ENCODE measurements around the gene ESPNL.

Gene ESPNL

GRCh38 chr2:238100821-238101771 is 956 bp downstream of the ESPNL start:
- no peak overlapping the region for H3K4me3 ChIP-seq (ENCODE audit: insufficient read length, low read depth)
- H3K9me3 ChIP-seq (ENCODE audit: insufficient read depth, low read length) = no peaks in the 10 kb centered on the region; the same call in 1 of the 2 replicates
- H3K4me1 ChIP-seq (ENCODE audit: insufficient read depth, insufficient read length) = peaks cover 18% of the 10 kb centered on the region
- DNase-seq (ENCODE audit: low read depth, low spot score) = no peak
- no peak for TF ChIP-seq ZNF274 (IDR thresholded peaks at IDR 0.05; ENCODE audit: low read depth, low read length)
- TF ChIP-seq YY1 (IDR thresholded peaks at IDR 0.05; ENCODE audit: insufficient read depth, insufficient read length) = no peak
- no peak for TF ChIP-seq SUZ12 (IDR thresholded peaks at IDR 0.05; ENCODE audit: extremely low read depth, insufficient read depth, insufficient read length)
- peaks cover 18% of the 10 kb centered on the region for H3K36me3 ChIP-seq (ENCODE audit: insufficient read depth, insufficient read length, low read length)
- H3K27me3 ChIP-seq (ENCODE audit: insufficient read depth, insufficient read length) = no peaks in the 10 kb centered on the region
- no peak overlapping the region for H3K9ac ChIP-seq (ENCODE audit: insufficient read length, low read depth)

GRCh38 chr2:238101891-238102841 is 2.0 kb downstream of the ESPNL start:
- H3K9me3 ChIP-seq (ENCODE audit: insufficient read depth, low read length) = no peaks in the 10 kb centered on the region; the same call in 1 of the 2 replicates
- peaks cover 21% of the 10 kb centered on the region for H3K4me1 ChIP-seq (ENCODE audit: insufficient read depth, insufficient read length)
- no peak overlapping the region for H3K4me3 ChIP-seq (ENCODE audit: insufficient read length, low read depth)
- DNase-seq (ENCODE audit: low read depth, low spot score) = no peak
- no peak overlapping the region for H3K9ac ChIP-seq (ENCODE audit: insufficient read length, low read depth)
- H3K36me3 ChIP-seq (ENCODE audit: insufficient read depth, insufficient read length, low read length) = peaks cover 13% of the 10 kb centered on the region
- no peaks in the 10 kb centered on the region for H3K27me3 ChIP-seq (ENCODE audit: insufficient read depth, insufficient read length)
- no peak for TF ChIP-seq ZNF274 (IDR thresholded peaks at IDR 0.05; ENCODE audit: low read depth, low read length)
- TF ChIP-seq SUZ12 (IDR thresholded peaks at IDR 0.05; ENCODE audit: extremely low read depth, insufficient read depth, insufficient read length) = no peak
- no peak for TF ChIP-seq YY1 (IDR thresholded peaks at IDR 0.05; ENCODE audit: insufficient read depth, insufficient read length)

- TF ChIP-seq ZNF274 (IDR thresholded peaks at IDR 0.05; ENCODE audit: low read depth, low read length) (no peak), YY1 (IDR thresholded peaks at IDR 0.05; ENCODE audit: insufficient read depth, insufficient read length) (no peak), SUZ12 (IDR thresholded peaks at IDR 0.05; ENCODE audit: extremely low read depth, insufficient read depth, insufficient read length) (no peak)
- DNase-seq (ENCODE audit: low read depth, low spot score) = no peak
- Histone ChIP-seq H3K36me3 (ENCODE audit: insufficient read depth, insufficient read length, low read length) (peaks cover 7% of the 10 kb centered on the region), H3K9me3 (ENCODE audit: insufficient read depth, low read length) (no peaks in the 10 kb centered on the region; the same call in 1 of the 2 replicates), H3K4me1 (ENCODE audit: insufficient read depth, insufficient read length) (peaks cover 23% of the 10 kb centered on the region), H3K27me3 (ENCODE audit: insufficient read depth, insufficient read length) (no peaks in the 10 kb centered on the region), H3K4me3 (ENCODE audit: insufficient read length, low read depth) (no peak overlapping the region), H3K9ac (ENCODE audit: insufficient read length, low read depth) (no peak overlapping the region)
Observed at GRCh38 chr2:238102865-238103264, 2.7 kb downstream of the ESPNL start.

GRCh38 chr2:238103465-238104225 is 3.5 kb downstream of the ESPNL start:
- H3K27me3 ChIP-seq (ENCODE audit: insufficient read depth, insufficient read length) = no peaks in the 10 kb centered on the region
- H3K4me3 ChIP-seq (ENCODE audit: insufficient read length, low read depth) = no peak overlapping the region
- H3K36me3 ChIP-seq (ENCODE audit: insufficient read depth, insufficient read length, low read length) = no peaks in the 10 kb centered on the region
- DNase-seq (ENCODE audit: low read depth, low spot score) = no peak
- TF ChIP-seq SUZ12 (IDR thresholded peaks at IDR 0.05; ENCODE audit: extremely low read depth, insufficient read depth, insufficient read length) (no peak), YY1 (IDR thresholded peaks at IDR 0.05; ENCODE audit: insufficient read depth, insufficient read length) (no peak), ZNF274 (IDR thresholded peaks at IDR 0.05; ENCODE audit: low read depth, low read length) (no peak)
- peaks cover 25% of the 10 kb centered on the region for H3K4me1 ChIP-seq (ENCODE audit: insufficient read depth, insufficient read length)
- H3K9ac ChIP-seq (ENCODE audit: insufficient read length, low read depth) = no peak overlapping the region
- H3K9me3 ChIP-seq (ENCODE audit: insufficient read depth, low read length) = no peaks in the 10 kb centered on the region

GRCh38 chr2:238104226-238104690 is 4.1 kb downstream of the ESPNL start:
- Histone ChIP-seq H3K9me3 (ENCODE audit: insufficient read depth, low read length) (no peaks in the 10 kb centered on the region), H3K27me3 (ENCODE audit: insufficient read depth, insufficient read length) (no peaks in the 10 kb centered on the region), H3K36me3 (ENCODE audit: insufficient read depth, insufficient read length, low read length) (no peaks in the 10 kb centered on the region), H3K9ac (ENCODE audit: insufficient read length, low read depth) (no peak overlapping the region), H3K4me3 (ENCODE audit: insufficient read length, low read depth) (no peak overlapping the region), H3K4me1 (ENCODE audit: insufficient read depth, insufficient read length) (peaks cover 26% of the 10 kb centered on the region)
- TF ChIP-seq YY1 (IDR thresholded peaks at IDR 0.05; ENCODE audit: insufficient read depth, insufficient read length) (no peak), SUZ12 (IDR thresholded peaks at IDR 0.05; ENCODE audit: extremely low read depth, insufficient read depth, insufficient read length) (no peak), ZNF274 (IDR thresholded peaks at IDR 0.05; ENCODE audit: low read depth, low read length) (no peak)
- no peak for DNase-seq (ENCODE audit: low read depth, low spot score)

GRCh38 chr2:238104691-238105371 is 4.7 kb downstream of the ESPNL start:
- peaks cover 27% of the 10 kb centered on the region for H3K4me1 ChIP-seq (ENCODE audit: insufficient read depth, insufficient read length)
- TF ChIP-seq SUZ12 (IDR thresholded peaks at IDR 0.05; ENCODE audit: extremely low read depth, insufficient read depth, insufficient read length) = no peak
- no peak for TF ChIP-seq YY1 (IDR thresholded peaks at IDR 0.05; ENCODE audit: insufficient read depth, insufficient read length)
- TF ChIP-seq ZNF274 (IDR thresholded peaks at IDR 0.05; ENCODE audit: low read depth, low read length) = no peak
- no peak overlapping the region for H3K9ac ChIP-seq (ENCODE audit: insufficient read length, low read depth)
- no peak overlapping the region for H3K4me3 ChIP-seq (ENCODE audit: insufficient read length, low read depth)
- H3K36me3 ChIP-seq (ENCODE audit: insufficient read depth, insufficient read length, low read length) = no peaks in the 10 kb centered on the region
- no peak for DNase-seq (ENCODE audit: low read depth, low spot score)
- H3K9me3 ChIP-seq (ENCODE audit: insufficient read depth, low read length) = no peaks in the 10 kb centered on the region
- no peaks in the 10 kb centered on the region for H3K27me3 ChIP-seq (ENCODE audit: insufficient read depth, insufficient read length)

Measured in NT2/D1 (cell line).